ENCODE measurements around the gene CCDC85C. TPM values are rescaled to one million over a fixed set of nuclear protein-coding genes. Genes with fewer than 3 reads are reported as not detected.

The CCDC85C gene
- total RNA-seq, 1 experiment from 2014 or later, result 36.4 TPM

DNA sequence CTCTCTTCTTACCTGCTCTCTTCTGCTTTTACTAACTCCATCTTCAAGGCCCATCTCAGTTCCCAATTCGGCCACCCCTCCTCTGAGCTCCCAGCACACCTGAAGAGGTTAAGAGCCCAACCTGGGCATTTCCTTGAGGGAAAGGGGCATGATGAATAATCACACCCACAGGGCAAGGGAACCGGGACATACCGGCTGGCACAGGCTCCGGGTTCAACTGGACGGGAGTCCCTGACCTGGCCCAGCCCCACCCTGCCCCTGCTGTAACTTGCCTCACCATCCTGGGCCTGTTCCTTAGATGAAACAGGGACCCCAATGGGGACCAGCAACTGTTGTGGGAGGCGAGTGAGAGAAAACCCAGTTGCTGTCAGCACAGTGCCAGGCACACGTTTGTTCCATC, 8.5 kb downstream of the CCDC85C start:
- no peaks in the 10 kb centered on the region for H3K9me3 ChIP-seq (ENCODE audit: low read length)
- intact Hi-C loops (cut with micrococcal nuclease), result no loop called here
- TF ChIP-seq EZH2phosphoT487 (IDR thresholded peaks at IDR 0.05; ENCODE audit: borderline replicate concordance, low read length) (no peak), EZH2 (IDR thresholded peaks at IDR 0.05; ENCODE audit: low read length, unreplicated experiment) (no peak)
- TF ChIP-seq, protein P1, sequence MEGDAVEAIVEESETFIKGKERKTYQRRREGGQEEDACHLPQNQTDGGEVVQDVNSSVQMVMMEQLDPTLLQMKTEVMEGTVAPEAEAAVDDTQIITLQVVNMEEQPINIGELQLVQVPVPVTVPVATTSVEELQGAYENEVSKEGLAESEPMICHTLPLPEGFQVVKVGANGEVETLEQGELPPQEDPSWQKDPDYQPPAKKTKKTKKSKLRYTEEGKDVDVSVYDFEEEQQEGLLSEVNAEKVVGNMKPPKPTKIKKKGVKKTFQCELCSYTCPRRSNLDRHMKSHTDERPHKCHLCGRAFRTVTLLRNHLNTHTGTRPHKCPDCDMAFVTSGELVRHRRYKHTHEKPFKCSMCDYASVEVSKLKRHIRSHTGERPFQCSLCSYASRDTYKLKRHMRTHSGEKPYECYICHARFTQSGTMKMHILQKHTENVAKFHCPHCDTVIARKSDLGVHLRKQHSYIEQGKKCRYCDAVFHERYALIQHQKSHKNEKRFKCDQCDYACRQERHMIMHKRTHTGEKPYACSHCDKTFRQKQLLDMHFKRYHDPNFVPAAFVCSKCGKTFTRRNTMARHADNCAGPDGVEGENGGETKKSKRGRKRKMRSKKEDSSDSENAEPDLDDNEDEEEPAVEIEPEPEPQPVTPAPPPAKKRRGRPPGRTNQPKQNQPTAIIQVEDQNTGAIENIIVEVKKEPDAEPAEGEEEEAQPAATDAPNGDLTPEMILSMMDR (conservative IDR thresholded peaks at IDR 0.05; ENCODE audit: low read depth, low read length), result no peak
- H3K27ac ChIP-seq (ENCODE audit: low read length), result no peak overlapping the region
- H3K4me1 ChIP-seq (ENCODE audit: insufficient read depth, low read length), result peaks cover 26% of the 10 kb centered on the region
- ATAC-seq, result no peak
- POLR2A ChIA-PET (ENCODE audit: unreplicated experiment), result no interaction called here
- no peak overlapping the region for H2AFZ ChIP-seq (ENCODE audit: low read length)
- no peak overlapping the region for H3K4me2 ChIP-seq (ENCODE audit: low read length)
- CTCF ChIA-PET, result no interaction called here
- no TSS peak for BruUV-seq (replicated peaks)
- DNase-seq, result no peak
- H3K4me3 ChIP-seq (ENCODE audit: low read length), result no peak overlapping the region
- peaks cover 97% of the 10 kb centered on the region for H3K79me2 ChIP-seq (ENCODE audit: low read length)
- H4K20me1 ChIP-seq (ENCODE audit: low read length), result peaks cover 52% of the 10 kb centered on the region; the same call in 1 of the 2 replicates
- H3K36me3 ChIP-seq (ENCODE audit: low read depth, low read length), result no peaks in the 10 kb centered on the region
- no peak overlapping the region for H3K9ac ChIP-seq (ENCODE audit: low read length)
- no peaks in the 10 kb centered on the region for H3K9me2 ChIP-seq (replicated peaks; ENCODE audit: low read length)
- no peaks in the 10 kb centered on the region for H3F3A ChIP-seq (ENCODE audit: low read length, unreplicated experiment)
- H3K27me3 ChIP-seq (ENCODE audit: low read length), result no peaks in the 10 kb centered on the region

DNA sequence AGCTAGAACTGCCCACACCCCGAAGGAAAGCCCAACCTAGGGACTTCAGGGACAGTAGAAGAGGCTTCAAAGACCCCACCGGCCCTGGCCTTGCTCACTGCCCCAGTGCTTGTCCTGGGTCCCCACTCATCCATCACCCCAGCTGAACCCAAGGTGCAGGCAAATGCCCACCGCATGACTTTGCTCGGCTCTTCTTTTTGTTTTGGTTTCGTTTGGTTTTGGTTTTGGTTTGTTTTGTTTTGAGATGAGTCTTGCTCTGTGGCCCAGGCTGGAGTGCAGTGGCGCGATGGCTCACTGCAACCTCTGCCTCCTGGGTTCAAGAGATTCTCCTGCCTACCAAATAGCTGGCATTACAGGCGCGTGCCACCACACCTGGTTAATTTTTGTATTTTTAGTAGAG, 9.0 kb downstream of the CCDC85C start:
- no TSS peak for BruUV-seq (replicated peaks)
- ATAC-seq, result no peak
- CTCF ChIA-PET, result no interaction called here
- intact Hi-C loops (cut with micrococcal nuclease), result no loop called here
- H3K9ac ChIP-seq (ENCODE audit: low read length), result no peak overlapping the region
- no peaks in the 10 kb centered on the region for H3K27me3 ChIP-seq (ENCODE audit: low read length)
- H3K4me3 ChIP-seq (ENCODE audit: low read length), result no peak overlapping the region
- DNase-seq, result no peak
- no peak overlapping the region for H2AFZ ChIP-seq (ENCODE audit: low read length)
- H3K36me3 ChIP-seq (ENCODE audit: low read depth, low read length), result no peaks in the 10 kb centered on the region
- no peak overlapping the region for H3K27ac ChIP-seq (ENCODE audit: low read length)
- no peaks in the 10 kb centered on the region for H3K9me2 ChIP-seq (replicated peaks; ENCODE audit: low read length)
- no peaks in the 10 kb centered on the region for H3K9me3 ChIP-seq (ENCODE audit: low read length)
- H3F3A ChIP-seq (ENCODE audit: low read length, unreplicated experiment), result no peaks in the 10 kb centered on the region
- peaks cover 52% of the 10 kb centered on the region; the same call in 1 of the 2 replicates for H4K20me1 ChIP-seq (ENCODE audit: low read length)
- peaks cover 25% of the 10 kb centered on the region for H3K4me1 ChIP-seq (ENCODE audit: insufficient read depth, low read length)
- no peak overlapping the region for H3K4me2 ChIP-seq (ENCODE audit: low read length)
- TF ChIP-seq EZH2 (IDR thresholded peaks at IDR 0.05; ENCODE audit: low read length, unreplicated experiment), result no peak
- TF ChIP-seq, protein P1 (conservative IDR thresholded peaks at IDR 0.05; ENCODE audit: low read depth, low read length), result no peak
- no peak for TF ChIP-seq EZH2phosphoT487 (IDR thresholded peaks at IDR 0.05; ENCODE audit: borderline replicate concordance, low read length)
- POLR2A ChIA-PET (ENCODE audit: unreplicated experiment), result no interaction called here
- H3K79me2 ChIP-seq (ENCODE audit: low read length), result peaks cover 97% of the 10 kb centered on the region

DNA sequence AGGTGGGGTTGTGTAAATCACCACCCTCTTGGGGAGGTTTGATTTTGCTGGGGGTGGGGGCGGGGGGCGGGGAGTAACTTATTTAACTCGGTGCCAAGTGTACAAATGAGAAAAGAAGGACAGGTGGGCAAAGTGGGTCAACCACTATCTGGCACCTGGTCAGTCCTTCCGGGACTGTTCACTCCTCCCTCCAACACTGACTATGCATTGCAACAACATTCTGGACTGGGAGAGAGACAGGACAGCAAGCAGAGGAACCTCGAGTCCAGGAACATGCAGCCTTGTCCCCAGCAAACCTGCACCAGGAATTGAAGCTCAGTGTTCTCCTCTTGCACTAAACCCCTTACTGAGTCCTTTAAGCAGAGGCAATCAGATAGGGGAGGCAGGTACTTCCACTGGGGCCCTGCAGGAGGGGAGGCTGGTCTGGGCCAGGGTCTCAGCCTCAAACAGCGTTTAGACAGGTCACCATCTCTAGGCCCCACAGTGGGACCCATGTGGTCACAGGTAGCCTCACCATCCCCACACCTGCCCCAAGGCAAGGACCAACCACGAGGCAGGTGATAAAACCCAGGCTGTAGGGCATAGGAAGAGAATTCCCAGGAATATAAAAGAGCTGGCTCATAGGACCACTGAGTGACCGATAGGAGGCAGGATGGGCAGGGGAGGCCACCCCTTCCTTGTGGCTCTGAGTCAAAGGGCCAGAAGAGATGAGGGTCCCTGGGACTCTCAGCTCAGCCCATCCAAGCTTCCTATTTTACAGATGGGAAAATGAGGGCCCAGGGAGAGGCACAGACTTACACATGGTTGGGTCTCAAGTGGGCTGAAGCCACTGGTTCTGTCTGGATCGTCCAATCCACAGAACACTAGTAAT, 9.8 kb downstream of the CCDC85C start:
- H3K4me3 ChIP-seq (ENCODE audit: low read length), result no peak overlapping the region
- ChIA-PET POLR2A (ENCODE audit: unreplicated experiment) (no interaction called here), CTCF (no interaction called here)
- H2AFZ ChIP-seq (ENCODE audit: low read length), result no peak overlapping the region
- no peak overlapping the region for H3K27ac ChIP-seq (ENCODE audit: low read length)
- BruUV-seq (replicated peaks), result no TSS peak
- no peak for DNase-seq
- no peaks in the 10 kb centered on the region for H3K36me3 ChIP-seq (ENCODE audit: low read depth, low read length)
- no peak for ATAC-seq
- no peaks in the 10 kb centered on the region for H3K9me2 ChIP-seq (replicated peaks; ENCODE audit: low read length)
- no peak overlapping the region for H3K4me2 ChIP-seq (ENCODE audit: low read length)
- H3K27me3 ChIP-seq (ENCODE audit: low read length), result no peaks in the 10 kb centered on the region
- no peaks in the 10 kb centered on the region for H3K9me3 ChIP-seq (ENCODE audit: low read length)
- peaks cover 46% of the 10 kb centered on the region; the same call in 1 of the 2 replicates for H4K20me1 ChIP-seq (ENCODE audit: low read length)
- intact Hi-C loops (cut with micrococcal nuclease), result no loop called here
- no peak for TF ChIP-seq EZH2 (IDR thresholded peaks at IDR 0.05; ENCODE audit: low read length, unreplicated experiment)
- TF ChIP-seq EZH2phosphoT487 (IDR thresholded peaks at IDR 0.05; ENCODE audit: borderline replicate concordance, low read length), result no peak
- TF ChIP-seq, protein P1 (conservative IDR thresholded peaks at IDR 0.05; ENCODE audit: low read depth, low read length), result no peak
- H3K79me2 ChIP-seq (ENCODE audit: low read length), result peaks cover 97% of the 10 kb centered on the region
- H3K9ac ChIP-seq (ENCODE audit: low read length), result no peak overlapping the region
- peaks cover 25% of the 10 kb centered on the region for H3K4me1 ChIP-seq (ENCODE audit: insufficient read depth, low read length)
- no peaks in the 10 kb centered on the region for H3F3A ChIP-seq (ENCODE audit: low read length, unreplicated experiment)

Data from PC-3 (cell line).